ENCODE measurements around the gene DDX3X.

Gene DDX3X

GRCh38 chrX:41350150-41350975 lies 16.4 kb downstream of the DDX3X start:
- no peak for TF ChIP-seq CTCF (IDR thresholded peaks at IDR 0.05; ENCODE audit: low read depth, low read length)
- no peak for TF ChIP-seq EZH2phosphoT487 (IDR thresholded peaks at IDR 0.05; ENCODE audit: low read depth)

GRCh38 chrX:41350976-41351569 lies 17.1 kb downstream of the DDX3X start:
- no peak overlapping the region for H3K4me2 ChIP-seq (ENCODE audit: low read length)
- H3K27me3 ChIP-seq (ENCODE audit: low read depth, low read length) = no peaks in the 10 kb centered on the region
- H3K4me1 ChIP-seq (ENCODE audit: low read length) = no peaks in the 10 kb centered on the region
- peaks cover 35% of the 10 kb centered on the region for H3K36me3 ChIP-seq (replicated peaks; ENCODE audit: low read depth, low read length)
- H2AFZ ChIP-seq (ENCODE audit: low read depth, low read length) = no peak overlapping the region
- peaks cover 32% of the 10 kb centered on the region for H4K20me1 ChIP-seq (ENCODE audit: insufficient read depth, low read length)
- no peaks in the 10 kb centered on the region for H3K79me2 ChIP-seq (ENCODE audit: low read length)
- H3K27ac ChIP-seq (ENCODE audit: low read length) = no peak overlapping the region
- TF ChIP-seq CTCF (IDR thresholded peaks at IDR 0.05; ENCODE audit: low read depth, low read length) (no peak), EZH2phosphoT487 (IDR thresholded peaks at IDR 0.05; ENCODE audit: low read depth) (no peak)
- H3K9me3 ChIP-seq (ENCODE audit: insufficient read depth, low read length) = no peaks in the 10 kb centered on the region
- no peak overlapping the region for H3K4me3 ChIP-seq (ENCODE audit: low read length)
- no peak overlapping the region for H3K9ac ChIP-seq (ENCODE audit: low read length)

More at GRCh38 chrX:41350150-41350975, 16.4 kb downstream of the DDX3X start:
- H4K20me1 ChIP-seq (ENCODE audit: insufficient read depth, low read length) = peaks cover 34% of the 10 kb centered on the region
- no peaks in the 10 kb centered on the region for H3K27me3 ChIP-seq (ENCODE audit: low read depth, low read length)
- H3K4me1 ChIP-seq (ENCODE audit: low read length) = no peaks in the 10 kb centered on the region
- H3K4me3 ChIP-seq (ENCODE audit: low read length) = no peak overlapping the region
- H3K79me2 ChIP-seq (ENCODE audit: low read length) = no peaks in the 10 kb centered on the region
- H3K27ac ChIP-seq (ENCODE audit: low read length) = no peak overlapping the region
- H3K9me3 ChIP-seq (ENCODE audit: insufficient read depth, low read length) = no peaks in the 10 kb centered on the region
- no peak overlapping the region for H3K4me2 ChIP-seq (ENCODE audit: low read length)
- H3K36me3 ChIP-seq (replicated peaks; ENCODE audit: low read depth, low read length) = peaks cover 42% of the 10 kb centered on the region
- no peak overlapping the region for H3K9ac ChIP-seq (ENCODE audit: low read length)
- H2AFZ ChIP-seq (ENCODE audit: low read depth, low read length) = no peak overlapping the region

- no peak overlapping the region for H3K27ac ChIP-seq (ENCODE audit: low read length)
- H3K4me2 ChIP-seq (ENCODE audit: low read length) = no peak overlapping the region
- H3K27me3 ChIP-seq (ENCODE audit: low read depth, low read length) = no peaks in the 10 kb centered on the region
- H3K4me1 ChIP-seq (ENCODE audit: low read length) = no peaks in the 10 kb centered on the region
- no peak overlapping the region for H3K4me3 ChIP-seq (ENCODE audit: low read length)
- peaks cover 25% of the 10 kb centered on the region for H4K20me1 ChIP-seq (ENCODE audit: insufficient read depth, low read length)
- H3K36me3 ChIP-seq (replicated peaks; ENCODE audit: low read depth, low read length) = peaks cover 27% of the 10 kb centered on the region
- TF ChIP-seq CTCF (IDR thresholded peaks at IDR 0.05; ENCODE audit: low read depth, low read length) = no peak
- TF ChIP-seq EZH2phosphoT487 (IDR thresholded peaks at IDR 0.05; ENCODE audit: low read depth) = no peak
- no peak overlapping the region for H3K9ac ChIP-seq (ENCODE audit: low read length)
- H3K79me2 ChIP-seq (ENCODE audit: low read length) = no peaks in the 10 kb centered on the region
- no peaks in the 10 kb centered on the region for H3K9me3 ChIP-seq (ENCODE audit: insufficient read depth, low read length)
- H2AFZ ChIP-seq (ENCODE audit: low read depth, low read length) = no peak overlapping the region
Measured at GRCh38 chrX:41351923-41352322, 18.0 kb downstream of the DDX3X start.

- Histone ChIP-seq H3K27ac (ENCODE audit: low read length) (no peak overlapping the region), H3K4me3 (ENCODE audit: low read length) (no peak overlapping the region), H3K4me2 (ENCODE audit: low read length) (no peak overlapping the region), H3K9ac (ENCODE audit: low read length) (no peak overlapping the region), H3K27me3 (ENCODE audit: low read depth, low read length) (no peaks in the 10 kb centered on the region), H2AFZ (ENCODE audit: low read depth, low read length) (no peak overlapping the region), H3K9me3 (ENCODE audit: insufficient read depth, low read length) (no peaks in the 10 kb centered on the region), H4K20me1 (ENCODE audit: insufficient read depth, low read length) (peaks cover 21% of the 10 kb centered on the region), H3K4me1 (ENCODE audit: low read length) (no peaks in the 10 kb centered on the region), H3K79me2 (ENCODE audit: low read length) (no peaks in the 10 kb centered on the region), H3K36me3 (replicated peaks; ENCODE audit: low read depth, low read length) (peaks cover 22% of the 10 kb centered on the region)
- TF ChIP-seq EZH2phosphoT487 (IDR thresholded peaks at IDR 0.05; ENCODE audit: low read depth) = no peak
- TF ChIP-seq CTCF (IDR thresholded peaks at IDR 0.05; ENCODE audit: low read depth, low read length) = no peak
Measured at GRCh38 chrX:41352329-41352838, 18.4 kb downstream of the DDX3X start.

Data from OCI-LY3 (cell line).